SK-N-SH (cell line): Measurements from ENCODE around the gene ARFGAP1. TPM values are rescaled to one million over a fixed set of nuclear protein-coding genes. Genes with fewer than 3 reads are reported as not detected.

Source experiments
- CTCF ChIA-PET: fragments of 300-600, 350-600 bp; formaldehyde crosslinking; extraction: SDS; loops from one replicate; lab custom pipeline; 2021; lab: Yijun Ruan, JAX
- POLR2A ChIA-PET: fragments of 350-600 bp; sonication (Branson Sonifier 250); formaldehyde crosslinking; extraction: SDS; loops from one replicate; lab custom pipeline; 2020; ENCODE audit warnings: antibody characterized with exemption, inconsistent platforms; lab: Yijun Ruan, JAX
- DNase-seq: peaks from one replicate; pipeline ENCODE4 v3.0.0; 2012
- H2AFZ ChIP-seq: fragments of 200-600 bp; sonication (generic); 2 replicates; pipeline ENCODE4 v1.8.1; 2016; ENCODE audit warnings: antibody characterized with exemption, mild to moderate bottlenecking, low read depth
- H3F3A ChIP-seq: fragments of 200-600 bp; sonication (generic); replicated peaks from 2 replicates; pipeline ENCODE3; 2016; ENCODE audit warnings: antibody characterized with exemption, mild to moderate bottlenecking; ENCODE audit not compliant: insufficient read depth
- H3K27ac ChIP-seq, 2 experiments: fragments of 200-500 bp in 1 of 2; fragments of 200-600 bp in 1 of 2; sonication (Bioruptor generic) in 1 of 2; sonication (generic), shearing (Covaris generic) in 1 of 2; 2 replicates each; pipeline versions ENCODE4 v1.5.1 to v1.6.1; 2014 to 2016; ENCODE audit warnings: low read depth in 2 of 2, inconsistent platforms in 1 of 2, low read length in 1 of 2, mild to moderate bottlenecking in 1 of 2, mixed read lengths in 1 of 2
- H3K27me3 ChIP-seq: fragments of 200-600 bp; sonication (generic), shearing (Covaris generic); 2 replicates; pipeline ENCODE4 v1.6.1; 2016; ENCODE audit warnings: mixed run types; ENCODE audit not compliant: insufficient read depth
- H3K36me3 ChIP-seq, 2 experiments: fragments of 200-500 bp in 1 of 2; fragments of 200-600 bp in 1 of 2; sonication (Bioruptor generic) in 1 of 2; sonication (generic) in 1 of 2; replicated peaks in 1 of 2; 2 replicates each; pipeline versions ENCODE3 to v1.5.1; 2014 to 2016; ENCODE audit warnings: low read length in 1 of 2, mild to moderate bottlenecking in 1 of 2; ENCODE audit not compliant: insufficient read depth in 2 of 2, control insufficient read depth in 1 of 2
- H3K4me1 ChIP-seq, 2 experiments: fragments of 200-500 bp in 1 of 2; fragments of 200-600 bp in 1 of 2; sonication (Bioruptor generic) in 1 of 2; sonication (generic), shearing (Covaris generic) in 1 of 2; 2 replicates each; pipeline versions ENCODE4 v1.5.1 to v1.6.1; 2014 to 2016; ENCODE audit warnings: low read depth in 1 of 2, low read length in 1 of 2, mixed run types in 1 of 2; ENCODE audit not compliant: insufficient read depth in 2 of 2, control insufficient read depth in 1 of 2
- H3K4me2 ChIP-seq: fragments of 200-600 bp; sonication (generic), shearing (Covaris generic); 2 replicates; pipeline ENCODE4 v1.6.1; 2017; ENCODE audit warnings: mixed run types
- H3K4me3 ChIP-seq, 2 experiments: fragments of 200-500 bp in 1 of 2; fragments of 200-600 bp in 1 of 2; sonication (Bioruptor generic) in 1 of 2; sonication (generic), shearing (Covaris generic) in 1 of 2; 2 replicates each; pipeline versions ENCODE4 v1.5.1 to v1.8.1; 2014 to 2016; ENCODE audit warnings: low read depth in 2 of 2, inconsistent platforms in 1 of 2, low read length in 1 of 2, mild to moderate bottlenecking in 1 of 2, mixed read lengths in 1 of 2, moderate library complexity in 1 of 2
- H3K79me2 ChIP-seq: fragments of 200-600 bp; sonication (generic); 2 replicates; pipeline ENCODE4 v1.8.1; 2017; ENCODE audit warnings: mild to moderate bottlenecking; ENCODE audit not compliant: insufficient read depth
- H3K9ac ChIP-seq: fragments of 200-600 bp; sonication (generic); 2 replicates; pipeline ENCODE4 v1.6.1; 2017; ENCODE audit warnings: mixed run types
- H3K9me2 ChIP-seq: fragments of 200-600 bp; sonication (generic); 2 replicates; pipeline ENCODE4 v1.6.1; 2017; ENCODE audit warnings: mixed run types
- H3K9me3 ChIP-seq: fragments of 200-600 bp; sonication (generic); 2 replicates; pipeline ENCODE4 v1.6.1; 2017; ENCODE audit warnings: mixed run types, mild to moderate bottlenecking, moderate library complexity
- H4K20me1 ChIP-seq: fragments of 200-600 bp; sonication (generic); 2 replicates; pipeline ENCODE4 v1.6.1; 2017; ENCODE audit warnings: mild to moderate bottlenecking, mixed run types; ENCODE audit not compliant: insufficient read depth
- CHD2 ChIP-seq: fragments of 150-350 bp; IDR thresholded peaks from 2 replicates; pipeline ENCODE4 v1.6.1; 2018; ENCODE audit warnings: low read length; ENCODE audit not compliant: partially characterized antibody
- ELF1 ChIP-seq: IDR thresholded peaks from 2 replicates; pipeline ENCODE4 v1.4.0; 2012
- EP300 ChIP-seq, 2 experiments: IDR thresholded peaks; 2 replicates each; pipeline versions ENCODE4 v1.4.0 to v1.6.1; 2012; ENCODE audit warnings: borderline replicate concordance in 1 of 2, low read depth in 1 of 2, low read length in 1 of 2
- EZH2phosphoT487 ChIP-seq: fragments of 200-600 bp; sonication (generic); IDR thresholded peaks from 2 replicates; pipeline ENCODE4 v1.6.1; 2017; ENCODE audit warnings: low read depth, mixed run types, mild to moderate bottlenecking, antibody characterized with exemption, moderate library complexity, borderline replicate concordance
- FOSL2 ChIP-seq: IDR thresholded peaks from 2 replicates; pipeline ENCODE4 v1.4.0; 2012; ENCODE audit warnings: low read depth, mild to moderate bottlenecking, moderate library complexity, borderline replicate concordance
- FOXJ3 ChIP-seq: sonication (generic); formaldehyde crosslinking; IDR thresholded peaks from 2 replicates; pipeline ENCODE4 v1.5.1; 2020; ENCODE audit warnings: mild to moderate bottlenecking, missing genetic modification reagents
- FOXM1 ChIP-seq: IDR thresholded peaks from 2 replicates; pipeline ENCODE4 v1.4.0; 2012; ENCODE audit warnings: low read depth, mild to moderate bottlenecking
- GABPA ChIP-seq: IDR thresholded peaks from 2 replicates; pipeline ENCODE4 v1.4.0; 2012; ENCODE audit warnings: low read depth, mild to moderate bottlenecking
- GATA2 ChIP-seq: sonication (generic); formaldehyde crosslinking; IDR thresholded peaks from 2 replicates; pipeline ENCODE4 v1.5.0; 2020; ENCODE audit warnings: mild to moderate bottlenecking, missing genetic modification reagents
- MEF2A ChIP-seq: IDR thresholded peaks from 2 replicates; pipeline ENCODE4 v1.4.0; 2012; ENCODE audit warnings: low read depth, borderline replicate concordance
- NFIC ChIP-seq: IDR thresholded peaks from 2 replicates; pipeline ENCODE4 v1.4.0; 2012; ENCODE audit warnings: borderline replicate concordance
- RAD21 ChIP-seq: IDR thresholded peaks from 2 replicates; pipeline ENCODE4 v1.6.1; 2012; ENCODE audit warnings: mild to moderate bottlenecking, low read length
- RFX5 ChIP-seq: IDR thresholded peaks from 2 replicates; pipeline ENCODE4 v1.6.1; 2012; ENCODE audit warnings: mild to moderate bottlenecking, improper control_type of control experiment, low read length
- RXRA ChIP-seq: IDR thresholded peaks from 2 replicates; pipeline ENCODE4 v1.4.0; 2012; ENCODE audit warnings: low read depth, mild to moderate bottlenecking, borderline replicate concordance
- SMC3 ChIP-seq: IDR thresholded peaks from 2 replicates; pipeline ENCODE4 v1.6.1; 2012; ENCODE audit warnings: low read depth, low read length, improper control_type of control experiment
- TAF1 ChIP-seq: IDR thresholded peaks from 2 replicates; pipeline ENCODE4 v1.6.1; 2012; ENCODE audit warnings: low read depth, mild to moderate bottlenecking, low read length, moderate library complexity, borderline replicate concordance
- YY1 ChIP-seq: IDR thresholded peaks from 2 replicates; pipeline ENCODE4 v1.4.0; 2012; ENCODE audit warnings: low read depth, mild to moderate bottlenecking
- WGBS: methylation state at CpG from one replicate; pipeline ENCODE4 v1.1.6; 2017; ENCODE audit warnings: low lambda C conversion rate; 5-methylcytosine and 5-hydroxymethylcytosine counted together
- polyA plus RNA-seq, 3 experiments: library from polyadenylated mRNA; depleted of rRNA; stranded (reverse); fragments of >200 nt; gene quantifications; 2 replicates each; pipeline ENCODE4 v1.2.3, GENCODE V29; 2012
- TF ChIP-seq, protein P1 (sequence below): IDR thresholded peaks from 2 replicates; pipeline ENCODE4; 2012
- TF ChIP-seq, protein P2 (sequence below): IDR thresholded peaks from 2 replicates; pipeline ENCODE4 v1.4.0; 2012; ENCODE audit warnings: low read depth, borderline replicate concordance
- TF ChIP-seq, protein P3 (sequence below): IDR thresholded peaks from 2 replicates; pipeline ENCODE4 v1.4.0; 2012; ENCODE audit warnings: low read depth, borderline replicate concordance
- TF ChIP-seq, protein P4 (sequence below): fragments of 200-600 bp; sonication (generic); IDR thresholded peaks from 2 replicates; pipeline ENCODE4 v1.6.1; 2017; ENCODE audit warnings: antibody characterized with exemption, mild to moderate bottlenecking, moderate library complexity

Gene ARFGAP1
- polyA plus RNA-seq, 1 of the 3 experiments (the other 2 are of a cell fraction): 72.7 TPM

DNA sequence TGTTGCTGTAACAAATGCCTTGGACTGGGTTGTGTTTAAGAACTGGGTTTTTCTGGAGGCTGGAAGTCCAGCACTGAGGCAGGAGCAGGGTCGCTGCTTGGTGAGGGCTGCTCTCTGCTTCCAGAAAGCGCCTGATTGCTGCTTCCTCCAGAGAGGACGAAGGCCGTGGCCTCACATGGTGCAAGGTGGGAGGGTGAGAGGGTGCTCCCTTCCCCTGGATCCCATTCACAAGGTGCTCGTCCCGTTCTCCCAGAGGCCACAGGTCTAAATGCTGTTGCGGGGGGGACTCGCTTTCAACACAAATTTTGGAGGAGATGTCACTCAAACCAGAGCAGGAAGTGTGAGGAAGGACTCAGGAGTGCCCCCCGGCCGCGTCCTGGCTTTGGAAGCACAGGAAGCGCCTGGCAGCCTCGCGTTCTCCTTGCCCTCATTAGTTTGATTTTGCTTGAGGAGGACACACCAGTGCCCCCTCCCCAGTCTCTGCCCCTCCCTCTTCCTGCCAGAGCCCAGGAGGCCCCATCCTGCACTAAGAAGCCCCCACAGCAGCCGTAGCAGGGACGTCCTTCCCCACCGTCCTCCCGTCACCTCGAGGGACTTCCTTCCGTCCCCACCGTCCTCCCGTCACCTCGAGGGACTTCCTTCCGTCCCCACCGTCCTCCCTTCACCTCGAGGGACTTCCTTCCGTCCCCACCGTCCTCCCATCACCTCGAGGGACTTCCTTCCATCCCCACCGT, 10.7 kb upstream of the ARFGAP1 start:
- H3K36me3 ChIP-seq: no peaks in the 10 kb centered on the region
- no peak overlapping the region for H3K4me2 ChIP-seq
- no peaks in the 10 kb centered on the region for H3K9me3 ChIP-seq
- H3K27ac ChIP-seq: no peak overlapping the region
- no peak overlapping the region for H3K4me3 ChIP-seq
- ChIA-PET CTCF (interaction anchor here (2.7 kb wide), 1 partner anchor 120 kb away, joined by 7 read pairs; no protein-coding TSS in a partner anchor), POLR2A (no interaction called here)
- 57% methylated on average over 26 of the region's 30 CpGs for WGBS
- peaks cover 15% of the 10 kb centered on the region for H3K27me3 ChIP-seq
- no peaks in the 10 kb centered on the region for H3K9me2 ChIP-seq
- no peak for DNase-seq
- peaks cover 0 to 5% of the 10 kb centered on the region in 2 experiments; a peak in 1 of 4 replicates for H3K4me1 ChIP-seq
- no peaks in the 10 kb centered on the region for H4K20me1 ChIP-seq
- H3K9ac ChIP-seq: no peak overlapping the region
- H3K79me2 ChIP-seq: no peaks in the 10 kb centered on the region
- no peak for TF ChIP-seq FOXM1
- no peak for TF ChIP-seq TAF1
- TF ChIP-seq, protein P1, sequence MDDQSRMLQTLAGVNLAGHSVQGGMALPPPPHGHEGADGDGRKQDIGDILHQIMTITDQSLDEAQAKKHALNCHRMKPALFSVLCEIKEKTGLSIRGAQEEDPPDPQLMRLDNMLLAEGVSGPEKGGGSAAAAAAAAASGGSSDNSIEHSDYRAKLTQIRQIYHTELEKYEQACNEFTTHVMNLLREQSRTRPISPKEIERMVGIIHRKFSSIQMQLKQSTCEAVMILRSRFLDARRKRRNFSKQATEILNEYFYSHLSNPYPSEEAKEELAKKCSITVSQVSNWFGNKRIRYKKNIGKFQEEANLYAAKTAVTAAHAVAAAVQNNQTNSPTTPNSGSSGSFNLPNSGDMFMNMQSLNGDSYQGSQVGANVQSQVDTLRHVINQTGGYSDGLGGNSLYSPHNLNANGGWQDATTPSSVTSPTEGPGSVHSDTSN: no peak
- TF ChIP-seq, protein P2, sequence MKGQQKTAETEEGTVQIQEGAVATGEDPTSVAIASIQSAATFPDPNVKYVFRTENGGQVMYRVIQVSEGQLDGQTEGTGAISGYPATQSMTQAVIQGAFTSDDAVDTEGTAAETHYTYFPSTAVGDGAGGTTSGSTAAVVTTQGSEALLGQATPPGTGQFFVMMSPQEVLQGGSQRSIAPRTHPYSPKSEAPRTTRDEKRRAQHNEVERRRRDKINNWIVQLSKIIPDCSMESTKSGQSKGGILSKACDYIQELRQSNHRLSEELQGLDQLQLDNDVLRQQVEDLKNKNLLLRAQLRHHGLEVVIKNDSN: no peak
- TF ChIP-seq GABPA: no peak
- no peak for TF ChIP-seq FOSL2
- no peak for TF ChIP-seq RXRA
- TF ChIP-seq NFIC: no peak
- TF ChIP-seq, protein P3, sequence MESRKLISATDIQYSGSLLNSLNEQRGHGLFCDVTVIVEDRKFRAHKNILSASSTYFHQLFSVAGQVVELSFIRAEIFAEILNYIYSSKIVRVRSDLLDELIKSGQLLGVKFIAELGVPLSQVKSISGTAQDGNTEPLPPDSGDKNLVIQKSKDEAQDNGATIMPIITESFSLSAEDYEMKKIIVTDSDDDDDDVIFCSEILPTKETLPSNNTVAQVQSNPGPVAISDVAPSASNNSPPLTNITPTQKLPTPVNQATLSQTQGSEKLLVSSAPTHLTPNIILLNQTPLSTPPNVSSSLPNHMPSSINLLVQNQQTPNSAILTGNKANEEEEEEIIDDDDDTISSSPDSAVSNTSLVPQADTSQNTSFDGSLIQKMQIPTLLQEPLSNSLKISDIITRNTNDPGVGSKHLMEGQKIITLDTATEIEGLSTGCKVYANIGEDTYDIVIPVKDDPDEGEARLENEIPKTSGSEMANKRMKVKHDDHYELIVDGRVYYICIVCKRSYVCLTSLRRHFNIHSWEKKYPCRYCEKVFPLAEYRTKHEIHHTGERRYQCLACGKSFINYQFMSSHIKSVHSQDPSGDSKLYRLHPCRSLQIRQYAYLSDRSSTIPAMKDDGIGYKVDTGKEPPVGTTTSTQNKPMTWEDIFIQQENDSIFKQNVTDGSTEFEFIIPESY: no peak
- no peak for TF ChIP-seq EZH2phosphoT487
- no peak for TF ChIP-seq ELF1
- H3F3A ChIP-seq: no peaks in the 10 kb centered on the region
- H2AFZ ChIP-seq: no peak overlapping the region

DNA sequence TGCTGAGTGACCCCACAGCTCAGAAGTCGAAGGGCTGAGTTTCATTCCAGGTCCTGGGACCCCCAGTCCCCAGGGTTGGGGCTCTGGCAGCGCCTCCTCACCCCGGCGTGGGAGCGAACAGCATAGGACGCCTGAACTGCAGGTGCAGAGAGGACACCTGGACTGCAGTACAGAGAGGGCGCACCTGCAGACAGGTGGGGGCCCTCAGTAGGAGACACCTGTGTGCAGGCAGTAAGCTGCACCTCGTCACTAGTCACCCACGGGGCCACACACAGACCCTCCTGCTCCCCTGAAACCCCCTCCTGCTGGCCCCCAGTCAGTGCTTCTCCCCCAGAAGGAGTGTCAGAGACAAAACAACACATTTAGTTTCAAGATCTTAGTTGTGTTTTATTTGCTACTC, 9.8 kb upstream of the ARFGAP1 start:
- Histone ChIP-seq H2AFZ (no peak overlapping the region), H3K4me2 (no peak overlapping the region), H3K9me3 (no peaks in the 10 kb centered on the region), H3K27me3 (peaks cover 15% of the 10 kb centered on the region), H3K27ac (no peak overlapping the region), H3F3A (no peaks in the 10 kb centered on the region), H3K4me1 (peaks cover 0 to 5% of the 10 kb centered on the region in 2 experiments; a peak in 1 of 4 replicates), H3K4me3 (no peak overlapping the region), H3K36me3 (no peaks in the 10 kb centered on the region), H3K9ac (no peak overlapping the region), H3K79me2 (no peaks in the 10 kb centered on the region), H4K20me1 (no peaks in the 10 kb centered on the region), H3K9me2 (no peaks in the 10 kb centered on the region)
- CTCF ChIA-PET: no interaction called here
- no peak for DNase-seq
- WGBS: 28% methylated on average over 3 of the region's 9 CpGs
- POLR2A ChIA-PET: no interaction called here
- TF ChIP-seq ELF1 (no peak), GATA2 (CRISPR knock-in tag) (no peak), FOXM1 (no peak), CHD2 (no peak), RAD21 (no peak), MEF2A (no peak), RFX5 (no peak), SMC3 (no peak), FOXJ3 (no peak), YY1 (no peak), EP300 (IDR thresholded peaks at IDR 0.05; ENCODE audit: borderline replicate concordance in 1 of 2, low read depth in 1 of 2, low read length in 1 of 2) (no peak)
- TF ChIP-seq, protein P2: no peak
- TF ChIP-seq, protein P4, sequence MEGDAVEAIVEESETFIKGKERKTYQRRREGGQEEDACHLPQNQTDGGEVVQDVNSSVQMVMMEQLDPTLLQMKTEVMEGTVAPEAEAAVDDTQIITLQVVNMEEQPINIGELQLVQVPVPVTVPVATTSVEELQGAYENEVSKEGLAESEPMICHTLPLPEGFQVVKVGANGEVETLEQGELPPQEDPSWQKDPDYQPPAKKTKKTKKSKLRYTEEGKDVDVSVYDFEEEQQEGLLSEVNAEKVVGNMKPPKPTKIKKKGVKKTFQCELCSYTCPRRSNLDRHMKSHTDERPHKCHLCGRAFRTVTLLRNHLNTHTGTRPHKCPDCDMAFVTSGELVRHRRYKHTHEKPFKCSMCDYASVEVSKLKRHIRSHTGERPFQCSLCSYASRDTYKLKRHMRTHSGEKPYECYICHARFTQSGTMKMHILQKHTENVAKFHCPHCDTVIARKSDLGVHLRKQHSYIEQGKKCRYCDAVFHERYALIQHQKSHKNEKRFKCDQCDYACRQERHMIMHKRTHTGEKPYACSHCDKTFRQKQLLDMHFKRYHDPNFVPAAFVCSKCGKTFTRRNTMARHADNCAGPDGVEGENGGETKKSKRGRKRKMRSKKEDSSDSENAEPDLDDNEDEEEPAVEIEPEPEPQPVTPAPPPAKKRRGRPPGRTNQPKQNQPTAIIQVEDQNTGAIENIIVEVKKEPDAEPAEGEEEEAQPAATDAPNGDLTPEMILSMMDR: no peak
